T-cell (primary cell): ENCODE results near the gene FAF2. TPM values are rescaled to one million over a fixed set of nuclear protein-coding genes. Genes with fewer than 3 reads are reported as not detected.

Experiments
- ATAC-seq, 4 experiments: fragments of 200-7000 bp in 3 of 4; fragments of 150-1000 bp in 1 of 4; cut with Tn5 transposase; replicated peaks in 1 of 4; 1 replicate in 3 of 4; 2 replicates in 1 of 4; pipeline ENCODE4 v1.10.0; 2021; ENCODE audit warnings: moderate library complexity in 3 of 4, mild to moderate bottlenecking in 2 of 4, moderate number of reproducible peaks in 1 of 4
- CTCF ChIA-PET, 2 donors: fragments of 300-600 bp; sonication (Branson Sonifier 250); formaldehyde crosslinking; loops; one replicate each; lab custom pipeline; 2022; ENCODE audit warnings: antibody characterized with exemption in 2 of 2; lab: Charles Lee
- POLR2A ChIA-PET, 2 donors: fragments of 300-600 bp; sonication (Branson Sonifier 250); formaldehyde crosslinking; loops; one replicate each; lab custom pipeline; 2022; ENCODE audit warnings: antibody characterized with exemption in 2 of 2; lab: Charles Lee
- DNase-seq, 35 experiments: peaks; one replicate each; pipeline versions ENCODE4 v3.0.0 to v3.0.0-alpha.2; 2013 to 2023
- H3K27ac ChIP-seq: one replicate; pipeline ENCODE4 v1.5.1; 2013; ENCODE audit warnings: low read length
- H3K27me3 ChIP-seq, 2 experiments: replicated peaks in 1 of 2; 1 replicate in 1 of 2; 2 replicates in 1 of 2; pipeline versions ENCODE4 v1.6.1 to v1.7.0; 2013; ENCODE audit warnings: low read length in 1 of 2, mixed read lengths in 1 of 2; ENCODE audit not compliant: control insufficient read depth in 2 of 2, insufficient read depth in 2 of 2; ENCODE audit errors: extremely low read depth in 1 of 2
- H3K36me3 ChIP-seq, 2 donors: 1 replicate in 1 of 2; 2 replicates in 1 of 2; pipeline versions ENCODE4 v1.6.1 to v1.7.0; 2013; ENCODE audit warnings: low read length in 1 of 2; ENCODE audit not compliant: control insufficient read depth in 2 of 2, insufficient read depth in 1 of 2; ENCODE audit errors: extremely low read depth in 1 of 2
- H3K4me1 ChIP-seq, 2 experiments: 1 replicate in 1 of 2; 2 replicates in 1 of 2; pipeline versions ENCODE4 v1.6.1 to v1.7.0; 2013; ENCODE audit warnings: low read length in 2 of 2, mixed read lengths in 1 of 2; ENCODE audit not compliant: insufficient read depth in 2 of 2, control insufficient read depth in 1 of 2; ENCODE audit errors: extremely low read depth in 1 of 2
- H3K4me3 ChIP-seq, 2 donors: 1 replicate in 1 of 2; 2 replicates in 1 of 2; pipeline versions ENCODE4 v1.5.1 to v1.7.0; 2013; ENCODE audit warnings: mild to moderate bottlenecking in 2 of 2, low read length in 1 of 2, moderate library complexity in 1 of 2; ENCODE audit not compliant: control insufficient read depth in 1 of 2; ENCODE audit errors: extremely low read depth in 1 of 2
- H3K9me3 ChIP-seq: 2 replicates; pipeline ENCODE4 v1.7.0; 2013
- H3K27ac Mint-ChIP-seq, 2 donors: one replicate each; pipeline ENCODE4 v1.8.0; 2020 to 2021; ENCODE audit warnings: mild to moderate bottlenecking in 2 of 2, mixed read lengths in 2 of 2
- H3K27me3 Mint-ChIP-seq, 2 donors: one replicate each; pipeline ENCODE4 v1.8.0; 2021 to 2022; ENCODE audit warnings: mixed read lengths in 2 of 2
- H3K36me3 Mint-ChIP-seq: one replicate; pipeline ENCODE4 v1.8.0; 2021; ENCODE audit warnings: mixed read lengths
- H3K4me1 Mint-ChIP-seq, 3 donors: one replicate each; pipeline ENCODE4 v1.8.0; 2020 to 2022; ENCODE audit warnings: mixed read lengths in 3 of 3, mild to moderate bottlenecking in 1 of 3
- H3K4me3 Mint-ChIP-seq, 3 donors: one replicate each; pipeline ENCODE4 v1.8.0; 2020 to 2022; ENCODE audit warnings: mild to moderate bottlenecking in 3 of 3, mixed read lengths in 3 of 3, moderate library complexity in 3 of 3
- H3K9me3 Mint-ChIP-seq, 3 donors: one replicate each; pipeline ENCODE4 v1.8.0; 2020 to 2022; ENCODE audit warnings: mixed read lengths in 3 of 3
- WGBS: methylation state at CpG from one replicate; pipeline ENCODE4 v1.1.5; 2013; ENCODE audit warnings: missing lambda C conversion rate; ENCODE audit not compliant: insufficient coverage; 5-methylcytosine and 5-hydroxymethylcytosine counted together
- total RNA-seq, 35 experiments: library from RNA in 6 of 35; stranded (reverse) in 6 of 35; fragments of 120-200 nt in 1 of 35; gene quantifications; one replicate each; pipeline versions ENCODE4 v1.2.1 to v1.2.4 and lab custom pipeline; 2013 to 2026

Gene FAF2
- total RNA-seq, 5 donors from 2014 or later (not counting 1 experiment from before 2014, with no cell fraction given): 24.1 to 27.7 (median 26.2) TPM

- Histone ChIP-seq H3K4me1 (peaks cover 11 to 39% of the 10 kb centered on the region in 2 experiments), H3K27ac (no peak overlapping the region), H3K27me3 (no peaks in the 10 kb centered on the region), H3K36me3 (peaks cover 2 to 6% of the 10 kb centered on the region in 2 donors), H3K9me3 (no peaks in the 10 kb centered on the region), H3K4me3 (no peak overlapping the region)
- Mint-ChIP-seq H3K36me3 (peaks cover 10% of the 10 kb centered on the region), H3K4me3 (no peak overlapping the region), H3K27ac (peak overlapping the region in 1 of 2 donors; percentile 73), H3K27me3 (no peaks in the 10 kb centered on the region), H3K4me1 (peaks cover 42 to 51% (median 46%) of the 10 kb centered on the region in 3 donors), H3K9me3 (no peaks in the 10 kb centered on the region)
- WGBS: 92% methylated on average over 2 of the region's 2 CpGs
- ATAC-seq (no peak), DNase-seq (no peak)
- ChIA-PET POLR2A (no interaction called here), CTCF (no interaction called here)
Measured at GRCh38 chr5:176413255-176413565, 35.0 kb upstream of the FAF2 start.

GRCh38 chr5:176413709-176414191 is 34.4 kb upstream of the FAF2 start:
- 93% methylated on average over 6 of the region's 7 CpGs for WGBS
- no peaks in the 10 kb centered on the region for H3K27me3 Mint-ChIP-seq
- Histone ChIP-seq H3K36me3 (peaks cover 2 to 6% of the 10 kb centered on the region in 2 donors), H3K27me3 (no peaks in the 10 kb centered on the region), H3K4me3 (no peak overlapping the region), H3K9me3 (no peaks in the 10 kb centered on the region), H3K27ac (no peak overlapping the region), H3K4me1 (peaks cover 11 to 39% of the 10 kb centered on the region in 2 experiments)
- no peaks in the 10 kb centered on the region for H3K9me3 Mint-ChIP-seq
- H3K36me3 Mint-ChIP-seq: peaks cover 10% of the 10 kb centered on the region
- ChIA-PET POLR2A (no interaction called here), CTCF (no interaction called here)
- H3K4me3 Mint-ChIP-seq: peak overlapping the region in 1 of 3 donors; percentile 28
- DNase-seq: no peak
- peak overlapping the region; percentile 17 to 73 for H3K27ac Mint-ChIP-seq
- peaks cover 42 to 51% (median 46%) of the 10 kb centered on the region in 3 donors for H3K4me1 Mint-ChIP-seq
- ATAC-seq: no peak

- H3K27ac ChIP-seq: peak overlapping the region; percentile 30
- H3K4me3 ChIP-seq: no peak overlapping the region
- Mint-ChIP-seq H3K4me3 (peak overlapping the region; percentile 76 to 82 (median 77)), H3K27me3 (no peaks in the 10 kb centered on the region), H3K27ac (peak overlapping the region; percentile 34 to 73), H3K4me1 (peaks cover 42 to 51% (median 46%) of the 10 kb centered on the region in 3 donors), H3K36me3 (peaks cover 7% of the 10 kb centered on the region), H3K9me3 (no peaks in the 10 kb centered on the region)
- ChIA-PET POLR2A (no interaction called here), CTCF (interaction anchor here (0.7 to 2.3 kb wide), 3 partner anchors 33 to 233 kb away, joined by 3 to 12 read pairs (median 3); no protein-coding TSS in a partner anchor)
- ATAC-seq: no peak
- H3K4me1 ChIP-seq: peaks cover 11 to 39% of the 10 kb centered on the region in 2 experiments
- 100% methylated on average over 1 of the region's 3 CpGs for WGBS
- H3K9me3 ChIP-seq: no peaks in the 10 kb centered on the region
- H3K27me3 ChIP-seq: no peaks in the 10 kb centered on the region
- peaks cover 2 to 5% of the 10 kb centered on the region in 2 donors for H3K36me3 ChIP-seq
- no peak for DNase-seq
Measured at GRCh38 chr5:176414704-176415103, 33.5 kb upstream of the FAF2 start.

GRCh38 chr5:176415240-176415951 is 32.8 kb upstream of the FAF2 start:
- H3K27ac Mint-ChIP-seq: peak overlapping the region; percentile 73 to 74
- H3K27me3 Mint-ChIP-seq: no peaks in the 10 kb centered on the region
- Histone ChIP-seq H3K9me3 (no peaks in the 10 kb centered on the region), H3K4me3 (peak overlapping the region; percentile 68 to 84), H3K4me1 (peaks cover 11 to 39% of the 10 kb centered on the region in 2 experiments), H3K27me3 (no peaks in the 10 kb centered on the region), H3K27ac (peak overlapping the region; percentile 30), H3K36me3 (peaks cover 0 to 2% of the 10 kb centered on the region in 2 donors)
- H3K9me3 Mint-ChIP-seq: no peaks in the 10 kb centered on the region
- POLR2A ChIA-PET: interaction anchor here (0.5 to 0.9 kb wide), 3 partner anchors 20 to 123 kb away, joined by 3 to 7 read pairs (median 3); no protein-coding TSS in a partner anchor
- peaks cover under 1% of the 10 kb centered on the region for H3K36me3 Mint-ChIP-seq
- peaks cover 42 to 51% (median 46%) of the 10 kb centered on the region in 3 donors for H3K4me1 Mint-ChIP-seq
- DNase-seq (peak in 2 of 35 experiments; percentile 5 to 14), ATAC-seq (no peak)
- 92% methylated on average over 6 of the region's 13 CpGs for WGBS
- CTCF ChIA-PET: interaction anchor here (0.7 to 2.3 kb wide), 3 partner anchors 32 to 233 kb away, joined by 3 to 12 read pairs (median 3); no protein-coding TSS in a partner anchor
- H3K4me3 Mint-ChIP-seq: peak overlapping the region; percentile 76 to 82 (median 77)

- peaks cover 11 to 39% of the 10 kb centered on the region in 2 experiments for H3K4me1 ChIP-seq
- no peaks in the 10 kb centered on the region for H3K27me3 Mint-ChIP-seq
- no peaks in the 10 kb centered on the region for H3K36me3 Mint-ChIP-seq
- no peaks in the 10 kb centered on the region for H3K36me3 ChIP-seq
- peak; percentile 75 to 97 (median 88) for DNase-seq
- H3K4me3 ChIP-seq: peak within 1 kb of the TSS; percentile 68 to 84
- peak within 1 kb of the TSS; percentile 55 for H3K27ac ChIP-seq
- peak within 1 kb of the TSS; percentile 76 to 82 (median 77) for H3K4me3 Mint-ChIP-seq
- POLR2A ChIA-PET: interaction anchor here (0.5 to 0.9 kb wide), 4 partner anchors 21 to 122 kb away, joined by 3 to 7 read pairs (median 3); no protein-coding TSS in a partner anchor
- WGBS: 2% methylated on average over 101 of the region's 107 CpGs
- H3K9me3 Mint-ChIP-seq: no peaks in the 10 kb centered on the region
- H3K27ac Mint-ChIP-seq: peak within 1 kb of the TSS; percentile 74 to 77
- peak; percentile 92 to 97 (median 94) for ATAC-seq
- CTCF ChIA-PET: interaction anchor here in 1 of 2 donors (0.6 to 2.3 kb wide), 5 partner anchors 32 to 244 kb away, joined by 3 to 12 read pairs (median 3); no protein-coding TSS in a partner anchor
- H3K4me1 Mint-ChIP-seq: peaks cover 39 to 47% (median 42%) of the 10 kb centered on the region in 3 donors
- no peaks in the 10 kb centered on the region for H3K27me3 ChIP-seq
- no peaks in the 10 kb centered on the region for H3K9me3 ChIP-seq
Measured at GRCh38 chr5:176415952-176416924, 31.9 kb upstream of the FAF2 start, which contains the start of gene CLTB. Gene CLTB (minus strand): TSS chr5:176416539. CDS start chr5:176416363, 176 bp downstream.
